CD4-positive, alpha-beta T cell treated with Interleukin-21 for 1 hour (primary cell): Measurements from ENCODE around the gene MIPEP.
"Not testable (repeated sequence)": the region's sequence is repeated elsewhere in the genome, so short reads cannot be mapped to it uniquely, and the experiment has no call there.

Experiments used
- DNase-seq: peaks from one replicate; pipeline ENCODE4 v3.0.0-alpha.2; 2020

MIPEP gene

DNA sequence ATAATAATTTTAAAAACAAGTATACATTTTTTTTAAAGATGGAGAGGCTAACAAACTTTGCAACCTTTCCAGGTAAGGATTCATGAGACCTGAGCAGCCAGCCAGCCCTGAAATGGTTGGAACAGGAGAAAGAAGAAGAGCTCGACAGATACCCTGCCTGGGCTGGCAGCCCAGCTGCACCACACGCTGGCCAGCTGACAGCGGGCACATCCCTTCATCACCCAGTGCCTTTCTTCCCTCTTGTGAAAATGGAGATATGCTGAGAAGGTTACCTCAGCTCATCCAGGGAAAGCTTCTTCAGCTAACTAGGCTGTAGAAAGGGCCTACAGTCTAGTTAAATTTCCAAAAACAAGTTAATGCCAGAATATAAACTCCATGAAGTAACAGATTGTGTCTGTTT, 4.8 kb downstream of the MIPEP start:
- not testable (repeated sequence) for DNase-seq

DNA sequence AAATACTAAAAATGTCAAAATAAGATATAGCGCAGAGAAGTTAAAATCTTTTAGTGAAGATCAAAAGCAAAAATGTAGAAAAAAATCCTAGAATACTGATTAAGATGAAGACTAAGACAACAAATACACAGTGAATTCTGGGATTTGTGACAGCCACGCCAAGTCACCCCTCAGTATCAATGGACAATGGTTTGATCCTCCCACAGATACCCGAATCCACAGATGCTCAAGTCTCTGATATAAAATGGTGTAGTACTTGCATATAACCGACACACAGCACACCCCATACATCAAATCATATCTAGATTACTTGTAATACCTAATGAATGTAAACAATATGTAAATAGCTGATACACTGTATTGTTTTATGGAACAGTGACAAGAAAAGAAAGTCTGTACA, 5.9 kb downstream of the MIPEP start:
- DNase-seq: no peak

DNA sequence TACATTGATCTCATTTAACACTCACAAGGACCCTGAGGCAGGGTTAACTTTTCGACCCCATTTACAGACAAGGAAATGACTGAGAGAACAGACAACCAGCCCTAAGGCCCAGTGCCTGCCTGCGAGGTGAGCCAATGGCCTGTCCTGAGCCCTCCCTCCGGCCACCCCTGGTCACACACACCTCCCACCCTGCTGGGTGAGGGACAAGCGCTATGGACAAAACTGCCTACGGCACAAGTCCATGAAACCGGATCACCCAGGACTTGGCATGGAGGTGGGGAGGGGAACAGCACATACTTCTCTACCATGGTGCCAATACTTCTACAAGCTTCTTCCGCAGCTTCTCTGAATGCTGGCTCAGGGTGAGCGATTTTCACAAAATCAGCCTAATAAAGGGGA, 7.8 kb downstream of the MIPEP start:
- DNase-seq: not testable (repeated sequence)

DNA sequence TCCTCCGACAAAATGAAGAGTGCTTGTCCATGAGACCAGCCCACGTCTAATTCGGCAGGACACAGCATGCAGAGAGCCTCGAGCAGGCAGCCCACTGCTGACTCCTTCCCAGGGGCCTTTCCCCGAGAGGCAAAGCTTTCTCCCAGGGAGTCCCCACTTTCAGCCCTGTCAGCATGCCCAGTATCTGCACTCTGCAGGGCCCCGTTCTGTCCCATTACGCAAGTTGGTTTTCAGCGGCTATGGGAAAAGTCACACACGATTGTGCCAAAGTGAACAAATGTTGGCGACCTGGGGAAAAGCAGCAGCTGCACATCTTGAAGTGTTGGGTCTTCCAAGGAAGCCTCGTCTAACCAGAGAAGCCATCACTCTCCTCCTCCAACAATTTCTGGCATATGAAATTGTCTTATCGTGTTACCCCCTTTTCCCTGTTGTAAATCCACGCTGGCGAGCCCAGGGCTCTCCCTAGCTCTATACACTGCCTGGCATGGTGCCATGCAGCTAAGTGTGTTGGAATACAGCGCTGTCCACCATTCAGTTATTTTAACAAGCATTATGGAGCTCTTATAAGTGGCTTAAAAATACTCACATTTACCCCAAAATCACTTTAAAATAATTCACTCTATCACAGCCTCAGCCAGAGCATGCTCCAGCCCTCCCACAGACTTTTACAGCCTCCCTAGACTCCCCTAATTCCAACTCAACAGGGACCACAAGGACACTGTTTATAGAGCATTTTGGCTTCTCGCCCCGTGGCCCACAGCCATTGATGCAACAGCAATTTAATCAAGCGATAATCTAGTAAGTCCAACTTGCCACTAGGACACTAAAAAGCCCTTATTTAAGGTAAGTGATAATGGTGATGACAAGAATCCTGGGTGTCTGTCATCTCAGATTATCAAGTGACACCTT, 8.5 kb downstream of the MIPEP start:
- not testable (repeated sequence) for DNase-seq

DNA sequence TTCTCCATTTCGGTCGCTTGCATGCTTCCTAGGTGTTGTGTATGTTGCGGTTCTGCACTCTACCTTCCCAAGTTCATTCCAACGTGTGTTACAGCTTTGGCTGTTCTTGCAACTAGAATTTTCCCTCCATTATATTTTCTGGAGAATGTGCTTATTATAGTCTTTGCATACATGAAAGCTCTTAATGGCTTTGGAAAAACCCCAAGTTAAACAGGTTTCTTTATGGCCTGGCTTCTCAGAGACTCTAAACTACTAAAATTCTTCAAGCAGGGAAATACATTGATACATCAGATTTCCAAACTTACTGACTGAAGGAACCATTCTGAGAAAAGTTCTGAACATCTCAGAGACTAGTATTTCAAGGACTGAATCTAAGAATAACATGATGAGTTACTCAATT, 11.9 kb downstream of the MIPEP start:
- no peak for DNase-seq

DNA sequence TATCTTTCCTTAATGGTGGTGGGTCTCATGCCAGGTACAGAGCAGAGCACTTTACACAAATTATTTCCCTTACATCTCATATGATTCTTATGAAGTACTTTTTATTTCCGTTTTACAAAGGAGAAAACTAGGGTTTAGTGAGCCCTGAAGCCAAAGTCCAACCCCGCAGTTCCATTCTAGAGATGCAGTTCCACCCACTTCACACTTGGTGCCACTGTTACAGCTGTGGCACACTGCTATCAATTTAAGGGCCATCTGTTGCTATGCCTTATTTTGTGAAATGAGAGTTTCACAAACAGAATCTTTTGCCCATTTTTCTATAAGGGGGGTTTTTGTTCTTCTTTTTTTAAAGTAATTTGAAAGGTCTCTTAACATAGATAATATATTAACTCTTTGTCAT, 12.9 kb downstream of the MIPEP start:
- DNase-seq: no peak

DNA sequence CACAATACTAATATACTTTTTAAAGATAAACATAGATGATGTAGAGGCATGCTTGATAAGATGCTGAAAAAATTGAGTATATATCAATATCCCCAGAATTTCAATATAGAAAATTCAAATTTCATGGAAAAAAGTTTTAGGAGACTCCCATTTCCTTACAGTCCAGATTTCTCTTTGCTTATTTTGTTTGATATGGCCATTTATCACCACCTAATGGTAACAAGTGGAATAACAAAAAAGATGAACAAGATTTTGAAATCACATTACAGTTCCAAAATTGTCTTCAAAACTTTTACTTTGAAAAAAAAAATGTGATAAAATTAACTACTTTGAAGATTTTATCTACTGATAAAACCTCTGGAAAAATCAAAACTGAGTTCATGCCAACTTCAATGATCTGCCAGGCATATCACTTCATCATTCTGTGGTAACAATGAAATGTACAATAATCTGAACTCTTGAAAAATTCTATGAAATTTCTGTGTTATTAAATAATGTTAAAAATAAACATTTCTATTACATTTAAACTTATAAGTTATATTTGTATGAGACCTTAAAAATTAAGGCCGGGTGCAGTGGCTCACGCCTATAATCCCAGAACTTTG, 17.5 kb downstream of the MIPEP start:
- DNase-seq: peak; percentile 21

DNA sequence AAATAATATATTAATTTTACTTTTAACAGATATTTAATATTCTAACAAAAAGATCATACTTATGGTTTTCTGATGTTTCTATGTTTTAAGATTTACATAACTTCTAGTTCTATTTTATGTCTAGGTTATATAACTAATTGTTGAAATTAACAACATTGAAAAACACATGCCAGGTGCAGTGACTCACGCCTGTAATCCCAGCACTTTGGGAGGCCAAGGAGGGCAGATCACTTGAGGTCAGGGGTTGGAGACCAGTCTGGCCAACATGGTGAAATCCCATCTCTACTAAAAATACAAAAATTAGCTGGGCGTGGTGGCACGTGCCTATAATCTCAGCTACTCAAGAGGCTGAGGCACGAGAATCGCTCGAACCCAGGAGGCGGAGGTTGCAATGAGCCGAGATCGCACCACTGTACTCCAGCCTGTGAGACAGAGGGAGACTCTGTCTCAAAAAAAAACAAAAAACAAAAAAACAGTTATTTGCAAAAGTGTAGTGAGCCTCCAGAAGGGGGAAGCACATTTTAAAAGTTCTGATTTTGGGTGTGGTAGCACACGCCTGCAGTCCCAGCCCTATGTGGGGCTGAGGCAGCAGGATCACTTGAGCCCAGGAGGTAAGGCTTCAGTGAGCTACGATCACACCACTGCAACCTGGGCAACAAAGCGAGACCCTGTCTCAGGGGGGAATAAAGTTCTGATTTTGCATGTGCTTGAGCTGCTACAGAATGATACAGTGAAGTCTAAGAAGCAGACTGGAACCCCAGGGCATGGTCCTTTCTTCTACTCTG, 18.7 kb downstream of the MIPEP start:
- DNase-seq: no peak

DNA sequence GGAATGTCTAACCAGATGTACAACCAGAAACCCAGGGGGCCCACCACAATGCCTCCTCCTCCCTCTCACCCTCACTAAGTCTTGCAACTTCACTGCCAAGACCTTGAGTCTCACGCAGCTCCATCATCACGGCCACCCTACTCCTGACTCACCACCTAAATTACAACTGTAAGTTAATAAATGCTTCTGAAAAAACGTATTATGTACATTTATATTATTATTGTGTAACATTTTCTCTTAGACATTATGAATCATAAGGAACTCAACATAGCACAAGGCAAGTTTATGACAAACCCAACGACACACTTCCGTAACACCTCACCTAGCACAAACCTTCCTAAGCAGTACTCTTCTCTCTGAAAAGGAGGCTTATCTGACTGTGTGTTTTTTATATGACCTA, 20.7 kb downstream of the MIPEP start:
- DNase-seq: no peak

DNA sequence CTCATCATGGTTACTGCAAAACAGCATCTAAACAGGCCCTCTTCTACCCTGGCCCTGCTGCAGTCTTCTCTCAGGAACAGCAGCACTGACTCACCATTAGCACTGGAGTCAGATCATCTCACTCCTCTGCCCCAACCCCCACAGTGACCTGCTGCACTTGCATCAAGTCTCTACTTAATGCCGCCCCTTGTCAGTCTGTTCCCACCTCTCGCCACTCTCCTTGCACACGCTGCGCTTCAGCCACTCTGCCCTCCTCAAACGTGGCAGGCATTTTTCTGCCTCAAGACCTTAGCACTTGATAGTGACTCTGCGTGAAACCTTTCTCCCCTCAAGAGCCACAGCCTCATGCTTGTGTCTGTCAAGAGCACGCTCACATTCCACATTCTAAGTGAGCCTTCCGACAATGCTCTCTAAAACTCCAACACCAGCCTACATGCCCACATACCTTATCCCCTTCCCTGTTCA, 22.1 kb downstream of the MIPEP start:
- no peak for DNase-seq

DNA sequence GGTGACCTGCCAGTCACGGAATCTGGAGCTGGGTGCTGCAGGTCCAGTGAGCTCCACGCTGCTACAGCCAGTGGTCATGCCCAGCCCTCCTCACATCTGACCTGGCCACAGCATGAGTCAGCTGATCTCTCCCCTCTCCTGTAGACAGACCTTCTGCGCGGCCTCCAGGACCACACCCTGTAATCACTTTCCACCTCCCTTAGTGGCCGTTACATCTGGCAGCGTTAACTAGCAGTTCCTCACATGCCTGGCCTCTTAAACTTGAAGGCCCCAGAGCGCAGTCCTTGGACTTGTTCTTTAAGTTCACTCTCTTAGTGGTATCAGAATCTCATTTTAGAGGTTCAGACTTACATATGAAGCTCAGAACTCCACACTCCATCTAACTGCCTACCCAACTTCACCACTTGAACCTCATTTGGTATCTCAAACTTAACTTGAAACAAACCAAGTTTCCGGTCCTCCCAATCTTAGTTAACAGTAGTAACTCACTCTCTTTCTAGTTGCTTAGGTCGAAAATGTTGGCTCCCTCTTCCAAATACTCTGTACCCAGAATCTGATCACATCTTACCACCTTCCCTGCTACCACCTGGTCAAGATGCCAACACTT, 22.7 kb downstream of the MIPEP start:
- DNase-seq: no peak

DNA sequence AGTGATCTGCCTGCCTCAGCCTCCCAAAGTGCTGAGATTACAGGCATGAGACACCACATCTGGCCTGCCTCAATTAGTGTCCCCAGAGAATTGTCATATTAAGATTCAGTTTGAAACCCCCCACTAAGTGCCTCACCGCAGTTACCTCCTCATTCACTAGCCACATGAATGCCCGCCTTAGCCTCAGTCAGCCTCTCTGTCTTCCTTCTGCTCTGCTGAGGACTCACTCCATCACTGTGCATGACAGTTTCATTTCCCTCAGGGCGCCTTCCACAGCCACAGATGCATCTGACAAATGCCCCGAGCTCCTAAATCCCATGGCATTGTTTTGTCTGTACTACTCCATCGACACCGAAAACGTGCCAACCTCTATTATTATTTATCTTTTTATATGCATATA, 23.3 kb downstream of the MIPEP start:
- DNase-seq: no peak

DNA sequence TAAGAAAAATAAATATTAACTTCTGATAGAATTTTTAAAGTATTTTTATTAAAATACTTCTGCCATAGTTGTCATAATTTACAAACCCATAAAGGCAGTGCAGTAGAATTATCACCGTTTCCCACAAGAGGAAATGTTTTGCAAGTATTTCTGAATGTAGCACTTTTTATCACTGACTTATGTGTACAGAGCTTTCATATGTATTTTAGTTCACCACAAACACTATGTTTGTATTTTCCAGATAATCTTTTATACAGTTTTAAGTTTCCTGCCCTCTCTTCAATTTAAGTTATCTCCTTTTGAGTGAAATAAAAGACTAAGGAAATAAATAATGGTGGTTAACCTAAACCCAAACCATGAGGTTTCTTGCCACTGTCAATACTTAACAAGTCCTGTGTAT, 24.2 kb downstream of the MIPEP start:
- no peak for DNase-seq

DNA sequence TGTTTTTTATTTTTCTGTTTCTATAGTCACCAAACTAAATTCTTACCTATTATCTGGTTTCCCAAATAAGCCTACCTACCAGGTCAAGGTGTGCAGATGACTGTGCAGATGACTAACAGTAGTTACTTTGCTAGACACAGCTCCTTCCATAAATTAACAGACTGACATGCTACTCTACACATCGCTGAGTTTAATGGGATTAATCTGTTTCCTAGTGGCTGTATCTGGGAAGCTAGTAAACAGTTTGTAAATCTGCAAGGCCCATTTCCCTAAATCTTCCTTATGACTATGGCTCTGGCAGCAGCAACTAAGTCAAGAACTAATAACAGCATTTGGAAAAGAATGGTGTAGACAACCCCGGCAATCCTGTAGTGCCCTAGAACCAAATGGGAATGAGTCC, 27.9 kb downstream of the MIPEP start:
- DNase-seq: no peak

DNA sequence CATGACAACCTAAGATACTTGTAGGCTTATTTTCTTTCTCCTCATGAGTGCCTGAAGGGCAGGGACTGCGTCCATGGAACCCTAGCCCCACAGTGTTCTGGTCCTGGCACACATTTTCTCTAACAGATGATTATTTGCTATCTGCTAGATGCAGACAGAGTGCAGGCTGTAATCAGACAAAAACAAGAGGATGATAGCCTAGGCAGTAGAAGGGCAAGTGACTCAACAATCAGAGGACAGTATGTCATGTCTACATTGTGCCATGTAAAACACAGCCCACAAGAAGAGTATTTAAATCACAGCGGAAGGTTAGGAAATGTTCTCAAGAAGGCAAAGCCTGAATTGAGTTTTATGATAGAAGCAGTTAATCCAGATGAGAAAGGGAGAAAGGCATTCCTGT, 29.3 kb downstream of the MIPEP start:
- no peak for DNase-seq

DNA sequence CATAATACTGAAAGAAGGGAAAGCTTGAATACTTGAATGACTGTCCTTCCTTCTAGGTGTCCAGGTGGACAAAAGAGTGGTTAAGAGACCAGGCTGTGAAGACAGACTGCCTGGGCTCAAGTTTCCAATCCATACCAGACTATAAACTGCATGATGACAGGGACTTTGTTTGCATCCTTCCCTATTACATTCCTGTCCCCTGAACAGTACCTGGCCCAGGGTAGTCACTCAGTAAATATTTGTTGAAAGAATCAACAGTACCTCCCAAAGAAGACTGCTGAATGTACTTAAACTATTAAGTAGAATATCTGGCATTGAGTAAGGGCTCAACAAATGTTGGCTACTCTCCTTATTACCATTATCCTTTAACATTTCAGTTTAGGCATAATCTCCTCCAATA, 29.7 kb downstream of the MIPEP start:
- no peak for DNase-seq

DNA sequence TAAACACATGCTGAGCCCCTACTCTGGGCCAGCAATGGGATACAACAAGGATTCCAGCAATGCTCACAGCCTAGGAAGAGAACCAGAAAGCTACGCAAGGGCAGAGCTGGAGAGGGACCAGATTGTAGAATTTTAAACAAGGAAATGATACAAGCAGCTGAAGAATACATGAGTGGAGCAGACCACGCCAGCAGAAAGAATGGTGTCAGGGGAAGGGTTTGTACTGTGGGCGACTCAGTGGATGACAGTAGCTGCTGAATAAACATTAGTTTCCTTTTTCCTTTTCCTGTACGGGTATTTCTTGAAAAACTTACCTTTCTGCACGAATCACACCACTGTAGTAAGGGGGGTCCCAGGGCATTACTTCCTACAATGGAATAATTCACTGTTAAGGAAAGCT, 30.7 kb downstream of the MIPEP start:
- DNase-seq: no peak

DNA sequence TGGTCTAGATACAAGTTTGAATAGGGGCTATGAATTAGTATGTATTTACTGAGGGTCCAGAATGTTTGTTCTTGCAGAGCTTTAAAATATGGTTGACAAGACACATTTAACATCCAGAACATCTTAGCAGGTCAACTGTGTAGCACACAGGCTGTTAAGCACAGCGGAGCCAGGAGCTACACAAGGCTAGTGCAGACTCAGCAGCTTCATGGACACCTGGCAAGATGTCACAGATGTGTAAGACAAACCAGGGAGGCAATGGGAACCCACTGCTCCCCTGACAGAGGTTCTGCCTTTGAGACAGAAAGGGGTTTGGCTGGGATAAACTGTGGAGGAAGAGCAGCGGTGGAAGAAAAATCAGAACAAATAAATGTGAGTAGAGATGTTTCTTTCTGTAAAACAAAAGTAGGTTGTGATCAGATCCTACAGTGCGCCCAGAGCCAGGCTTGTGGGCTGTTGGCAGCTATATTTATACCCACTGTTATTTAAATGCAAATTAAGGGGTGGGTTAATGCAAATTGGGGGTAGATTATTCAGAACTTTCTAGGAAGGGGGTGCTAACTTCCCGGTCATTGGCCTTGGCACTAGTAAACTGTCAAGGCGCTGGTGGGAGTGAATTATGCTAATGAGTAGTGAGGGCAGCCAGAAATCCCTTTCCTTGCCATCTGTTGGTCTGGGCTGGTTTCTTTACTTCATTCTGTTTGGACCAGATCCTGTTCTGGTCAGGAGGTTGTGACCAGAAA, 33.0 kb downstream of the MIPEP start:
- no peak for DNase-seq

DNA sequence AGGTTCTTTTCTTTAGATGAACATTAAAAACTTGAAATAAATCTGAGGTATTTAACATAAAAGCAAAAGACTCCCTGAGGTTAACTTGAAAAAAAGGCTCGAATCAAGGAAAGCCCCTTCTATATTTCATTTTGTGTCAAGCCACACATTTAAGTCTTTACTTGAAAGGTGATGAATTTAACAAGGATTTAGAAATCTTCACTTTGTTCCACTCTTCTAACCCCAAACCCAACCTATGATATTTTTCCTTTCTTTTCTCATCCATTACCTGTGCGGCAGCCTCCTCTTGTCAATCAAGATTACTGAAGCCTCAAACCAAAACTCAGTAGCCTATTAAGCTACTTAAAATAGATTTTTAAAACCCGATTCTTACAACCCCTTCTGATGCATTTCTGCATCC, 33.8 kb downstream of the MIPEP start:
- no peak for DNase-seq

DNA sequence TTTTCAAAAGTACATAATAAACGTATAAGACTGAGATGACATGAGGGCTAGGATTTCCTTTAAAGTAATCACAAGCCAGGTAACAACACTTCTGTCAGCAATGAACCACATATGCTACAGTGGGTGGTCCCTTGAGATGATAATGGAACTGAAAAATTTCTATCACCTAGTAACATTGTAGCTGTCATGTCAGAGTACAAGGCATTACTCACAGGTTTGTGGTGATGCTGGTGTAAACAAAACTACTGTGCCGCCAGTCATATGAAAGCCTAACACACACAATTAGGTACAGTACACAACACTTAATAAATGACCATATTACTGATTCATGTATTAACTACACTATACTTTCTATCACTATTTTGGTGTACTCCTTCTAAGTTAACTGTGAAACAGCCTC, 36.8 kb downstream of the MIPEP start:
- DNase-seq: no peak

DNA sequence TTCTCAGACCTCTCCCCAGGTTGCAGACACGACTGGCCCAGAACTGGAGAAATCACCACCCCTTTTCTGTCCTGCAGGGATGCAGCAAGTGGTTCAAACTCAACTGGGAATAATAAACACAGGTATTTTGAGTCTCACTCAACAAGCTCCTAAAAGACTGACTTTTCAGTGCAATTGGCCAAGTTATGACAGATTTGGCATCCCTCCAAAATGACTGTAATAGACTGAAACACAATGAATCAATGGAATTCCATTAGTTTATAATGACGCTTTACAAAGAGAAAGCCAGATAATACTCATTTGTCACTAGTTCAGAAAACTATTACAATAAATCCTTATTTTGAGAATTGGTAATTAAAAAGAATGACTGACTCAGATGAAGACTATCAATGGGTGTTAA, 38.1 kb downstream of the MIPEP start:
- no peak for DNase-seq

DNA sequence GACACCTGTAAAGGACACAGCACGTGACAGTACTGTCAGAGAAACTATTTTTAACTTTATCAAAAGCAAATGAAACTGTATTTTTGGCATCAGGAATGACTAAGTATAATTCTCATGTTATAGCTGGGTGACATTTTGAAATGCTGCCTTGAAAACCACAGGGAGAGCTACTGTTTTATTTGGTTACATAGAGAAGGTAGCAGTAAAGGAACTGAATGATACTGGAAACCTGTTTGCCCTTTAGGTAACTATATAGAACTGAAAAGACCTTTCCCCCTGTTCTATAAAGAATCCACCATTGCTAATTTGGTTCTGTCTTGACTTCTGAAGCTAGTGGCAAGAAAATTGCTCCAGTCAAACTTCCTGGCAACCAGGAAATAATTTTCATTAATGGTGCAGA, 39.1 kb downstream of the MIPEP start:
- DNase-seq: no peak

DNA sequence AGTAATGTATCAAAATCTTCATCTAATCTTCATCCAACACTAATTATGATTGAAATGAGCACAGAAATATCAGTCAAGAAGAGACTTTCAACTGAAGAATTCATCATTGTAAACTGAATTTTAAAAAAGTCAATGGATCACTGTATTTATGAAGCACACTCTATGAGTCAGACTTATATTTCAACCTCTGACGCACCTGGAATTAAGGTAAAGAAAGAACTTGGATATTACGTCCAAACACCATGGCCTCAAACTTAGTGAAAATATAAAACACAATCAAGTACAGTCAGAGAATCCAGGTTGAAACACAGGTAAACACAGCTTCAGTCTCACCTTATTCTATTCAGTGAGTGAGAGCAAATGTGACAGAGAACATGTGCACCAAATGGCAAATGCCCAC, 39.5 kb downstream of the MIPEP start:
- DNase-seq: no peak
